ENCODE data around the gene IFIT2. TPM values are rescaled to one million over a fixed set of nuclear protein-coding genes. Genes with fewer than 3 reads are reported as not detected.

Gene IFIT2
- total and polyA plus RNA-seq, 2 experiments from 2014 or later, result 2.9 to 4.6 TPM

DNA sequence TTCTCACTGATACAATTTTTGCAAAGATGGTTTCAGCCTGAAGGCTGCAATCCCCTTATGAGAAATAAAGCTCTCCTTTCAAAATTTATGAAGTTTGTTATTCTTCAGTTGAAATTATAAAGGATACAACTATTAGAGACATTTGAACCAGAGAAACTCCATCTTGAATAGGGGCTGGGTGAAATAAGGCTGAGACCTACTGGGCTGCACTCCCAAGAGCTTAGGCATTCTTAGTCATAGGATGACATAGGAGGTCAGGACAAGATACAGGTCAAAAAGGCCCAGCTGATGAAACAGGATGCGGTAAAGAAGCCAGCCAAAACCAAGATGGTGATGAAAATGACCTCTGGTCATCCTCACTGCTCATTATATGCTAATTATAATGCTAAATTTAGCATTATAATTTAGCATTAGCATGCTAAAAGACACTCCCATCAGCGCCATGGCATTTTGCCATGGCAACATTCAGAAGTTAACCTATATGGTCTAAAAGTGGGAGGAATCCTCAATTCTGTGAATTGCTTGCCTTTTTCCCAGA is 53.6 kb downstream of the IFIT2 start:
- no peaks in the 10 kb centered on the region for H3K36me3 ChIP-seq (replicated peaks; ENCODE audit: insufficient read depth, low read depth)
- peaks cover 27% of the 10 kb centered on the region for H3K4me1 ChIP-seq (ENCODE audit: insufficient read depth)
- no peak overlapping the region for H2AFZ ChIP-seq
- H3K79me2 ChIP-seq, result no peaks in the 10 kb centered on the region
- H3K9me3 ChIP-seq (ENCODE audit: low read depth), result no peaks in the 10 kb centered on the region
- H3K4me3 ChIP-seq, result no peak overlapping the region
- no peak for DNase-seq (ENCODE audit: low spot score)
- H3K27ac ChIP-seq, result no peak overlapping the region
- WGBS (ENCODE audit: low lambda C conversion rate, missing lambda C conversion rate), result 96% methylated on average over 2 of the region's 2 CpGs
- no peak overlapping the region for H3K4me2 ChIP-seq
- H3K9me2 ChIP-seq (replicated peaks; ENCODE audit: insufficient read depth), result no peaks in the 10 kb centered on the region
- TF ChIP-seq EZH2 (IDR thresholded peaks at IDR 0.05; ENCODE audit: borderline replicate concordance) (no peak), EZH2phosphoT487 (IDR thresholded peaks at IDR 0.05; ENCODE audit: low read depth, severe bottlenecking, unreplicated experiment) (no peak)
- TF ChIP-seq, protein P1, sequence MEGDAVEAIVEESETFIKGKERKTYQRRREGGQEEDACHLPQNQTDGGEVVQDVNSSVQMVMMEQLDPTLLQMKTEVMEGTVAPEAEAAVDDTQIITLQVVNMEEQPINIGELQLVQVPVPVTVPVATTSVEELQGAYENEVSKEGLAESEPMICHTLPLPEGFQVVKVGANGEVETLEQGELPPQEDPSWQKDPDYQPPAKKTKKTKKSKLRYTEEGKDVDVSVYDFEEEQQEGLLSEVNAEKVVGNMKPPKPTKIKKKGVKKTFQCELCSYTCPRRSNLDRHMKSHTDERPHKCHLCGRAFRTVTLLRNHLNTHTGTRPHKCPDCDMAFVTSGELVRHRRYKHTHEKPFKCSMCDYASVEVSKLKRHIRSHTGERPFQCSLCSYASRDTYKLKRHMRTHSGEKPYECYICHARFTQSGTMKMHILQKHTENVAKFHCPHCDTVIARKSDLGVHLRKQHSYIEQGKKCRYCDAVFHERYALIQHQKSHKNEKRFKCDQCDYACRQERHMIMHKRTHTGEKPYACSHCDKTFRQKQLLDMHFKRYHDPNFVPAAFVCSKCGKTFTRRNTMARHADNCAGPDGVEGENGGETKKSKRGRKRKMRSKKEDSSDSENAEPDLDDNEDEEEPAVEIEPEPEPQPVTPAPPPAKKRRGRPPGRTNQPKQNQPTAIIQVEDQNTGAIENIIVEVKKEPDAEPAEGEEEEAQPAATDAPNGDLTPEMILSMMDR (IDR thresholded peaks at IDR 0.05; ENCODE audit: poor library complexity), result no peak
- H4K20me1 ChIP-seq (ENCODE audit: insufficient read depth, poor library complexity, severe bottlenecking), result no peaks in the 10 kb centered on the region
- no peaks in the 10 kb centered on the region for H3K27me3 ChIP-seq

- no peak overlapping the region for H2AFZ ChIP-seq
- H3K4me2 ChIP-seq, result no peak overlapping the region
- no peaks in the 10 kb centered on the region for H4K20me1 ChIP-seq (ENCODE audit: insufficient read depth, poor library complexity, severe bottlenecking)
- no peak for DNase-seq (ENCODE audit: low spot score)
- H3K9me2 ChIP-seq (replicated peaks; ENCODE audit: insufficient read depth), result no peaks in the 10 kb centered on the region
- H3K27me3 ChIP-seq, result no peaks in the 10 kb centered on the region
- 44% methylated on average over 1 of the region's 1 CpG for WGBS (ENCODE audit: low lambda C conversion rate, missing lambda C conversion rate)
- H3K36me3 ChIP-seq (replicated peaks; ENCODE audit: insufficient read depth, low read depth), result no peaks in the 10 kb centered on the region
- no peaks in the 10 kb centered on the region for H3K9me3 ChIP-seq (ENCODE audit: low read depth)
- H3K4me3 ChIP-seq, result no peak overlapping the region
- TF ChIP-seq, protein P1 (IDR thresholded peaks at IDR 0.05; ENCODE audit: poor library complexity), result no peak
- TF ChIP-seq EZH2 (IDR thresholded peaks at IDR 0.05; ENCODE audit: borderline replicate concordance), result no peak
- no peak for TF ChIP-seq EZH2phosphoT487 (IDR thresholded peaks at IDR 0.05; ENCODE audit: low read depth, severe bottlenecking, unreplicated experiment)
- H3K79me2 ChIP-seq, result no peaks in the 10 kb centered on the region
- peaks cover 16% of the 10 kb centered on the region for H3K4me1 ChIP-seq (ENCODE audit: insufficient read depth)
- H3K27ac ChIP-seq, result no peak overlapping the region
Observed at GRCh38 chr10:89357096-89357495, 55.2 kb downstream of the IFIT2 start.

DNA sequence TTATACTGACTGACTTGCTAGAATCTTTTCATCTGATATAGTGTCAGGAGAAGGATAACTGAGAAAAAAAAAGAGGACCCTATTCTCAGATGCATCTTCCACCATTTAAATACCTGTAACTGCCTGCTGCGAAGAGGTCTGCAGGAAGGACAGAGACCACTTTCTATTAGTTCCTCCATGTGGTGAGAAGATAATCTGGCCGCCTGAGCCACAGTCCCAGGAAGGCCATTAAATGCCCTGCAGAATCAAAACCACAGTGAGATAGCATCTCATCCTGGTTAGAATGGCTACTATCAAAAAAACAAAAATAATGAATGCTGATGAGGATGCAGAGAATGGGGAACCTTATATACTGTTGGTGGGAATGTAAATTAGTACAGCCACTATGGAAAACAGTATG is 56.1 kb downstream of the IFIT2 start:
- Histone ChIP-seq H3K4me3 (no peak overlapping the region), H2AFZ (no peak overlapping the region), H3K79me2 (no peaks in the 10 kb centered on the region), H4K20me1 (ENCODE audit: insufficient read depth, poor library complexity, severe bottlenecking) (no peaks in the 10 kb centered on the region), H3K4me1 (ENCODE audit: insufficient read depth) (peaks cover 10% of the 10 kb centered on the region), H3K27me3 (no peaks in the 10 kb centered on the region), H3K36me3 (replicated peaks; ENCODE audit: insufficient read depth, low read depth) (no peaks in the 10 kb centered on the region), H3K9me3 (ENCODE audit: low read depth) (no peaks in the 10 kb centered on the region), H3K27ac (no peak overlapping the region), H3K9me2 (replicated peaks; ENCODE audit: insufficient read depth) (no peaks in the 10 kb centered on the region), H3K4me2 (no peak overlapping the region)
- no peak for DNase-seq (ENCODE audit: low spot score)
- TF ChIP-seq EZH2 (IDR thresholded peaks at IDR 0.05; ENCODE audit: borderline replicate concordance) (no peak), EZH2phosphoT487 (IDR thresholded peaks at IDR 0.05; ENCODE audit: low read depth, severe bottlenecking, unreplicated experiment) (no peak)
- TF ChIP-seq, protein P1 (IDR thresholded peaks at IDR 0.05; ENCODE audit: poor library complexity), result no peak
- WGBS (ENCODE audit: low lambda C conversion rate, missing lambda C conversion rate), result 92% methylated on average over 2 of the region's 2 CpGs

Other genes with a start within 250 kb of the IFIT2 start
- 3.9 and 8.8 TPM in 2 replicates for gene CH25H, start 94.7 kb upstream of the IFIT2 start, total RNA-seq
- gene CH25H, start 94.7 kb upstream of the IFIT2 start, polyA plus RNA-seq, result 3.8 and 5.7 TPM in 2 replicates
- 148 and 152 TPM in 2 replicates for gene LIPA, start 50.3 kb upstream of the IFIT2 start, total RNA-seq
- 128 and 144 TPM in 2 replicates for gene LIPA, start 50.3 kb upstream of the IFIT2 start, polyA plus RNA-seq
- gene IFIT3, start 26.0 kb downstream of the IFIT2 start, total RNA-seq, result 10.5 and 10.8 TPM in 2 replicates
- gene IFIT3, start 26.0 kb downstream of the IFIT2 start, polyA plus RNA-seq, result 6.9 and 8.6 TPM in 2 replicates
- gene IFIT1B, start 76.0 kb downstream of the IFIT2 start, total RNA-seq, result not detected in 2 replicates
- not detected in 2 replicates for gene IFIT1B, start 76.0 kb downstream of the IFIT2 start, polyA plus RNA-seq
- gene IFIT1, start 90.6 kb downstream of the IFIT2 start, total RNA-seq, result 14.7 and 15.1 TPM in 2 replicates
- 5.6 and 8.2 TPM in 2 replicates for gene IFIT1, start 90.6 kb downstream of the IFIT2 start, polyA plus RNA-seq
- gene IFIT5, start 112.5 kb downstream of the IFIT2 start, total RNA-seq, result 17.1 and 17.5 TPM in 2 replicates
- 6.5 and 7.3 TPM in 2 replicates for gene IFIT5, start 112.5 kb downstream of the IFIT2 start, polyA plus RNA-seq
- 5.7 and 7.7 TPM in 2 replicates for gene SLC16A12, start 233.5 kb downstream of the IFIT2 start, total RNA-seq
- 2.4 and 5.9 TPM in 2 replicates for gene SLC16A12, start 233.5 kb downstream of the IFIT2 start, polyA plus RNA-seq